C4-2B (cell line): Measurements from ENCODE around the gene HPGD.
"Not testable (repeated sequence)": the region's sequence is repeated elsewhere in the genome, so short reads cannot be mapped to it uniquely, and the experiment has no call there.

Experiments used
- H3K27ac ChIP-seq: fragments of 450-650 bp; 2 replicates; pipeline ENCODE4 v1.5.1; 2017
- ZFX ChIP-seq: fragments of 450-650 bp; IDR thresholded peaks from 2 replicates; pipeline ENCODE4 v1.6.1; 2017
- TF ChIP-seq, protein P1 (sequence below): fragments of 450-650 bp; conservative IDR thresholded peaks from 2 replicates; pipeline ENCODE4 v1.5.1; 2017; ENCODE audit warnings: mild to moderate bottlenecking

HPGD gene

GRCh38 chr4:174496631-174497432 is 25.5 kb downstream of the HPGD start:
- H3K27ac ChIP-seq: no peak overlapping the region
- TF ChIP-seq, protein P1, sequence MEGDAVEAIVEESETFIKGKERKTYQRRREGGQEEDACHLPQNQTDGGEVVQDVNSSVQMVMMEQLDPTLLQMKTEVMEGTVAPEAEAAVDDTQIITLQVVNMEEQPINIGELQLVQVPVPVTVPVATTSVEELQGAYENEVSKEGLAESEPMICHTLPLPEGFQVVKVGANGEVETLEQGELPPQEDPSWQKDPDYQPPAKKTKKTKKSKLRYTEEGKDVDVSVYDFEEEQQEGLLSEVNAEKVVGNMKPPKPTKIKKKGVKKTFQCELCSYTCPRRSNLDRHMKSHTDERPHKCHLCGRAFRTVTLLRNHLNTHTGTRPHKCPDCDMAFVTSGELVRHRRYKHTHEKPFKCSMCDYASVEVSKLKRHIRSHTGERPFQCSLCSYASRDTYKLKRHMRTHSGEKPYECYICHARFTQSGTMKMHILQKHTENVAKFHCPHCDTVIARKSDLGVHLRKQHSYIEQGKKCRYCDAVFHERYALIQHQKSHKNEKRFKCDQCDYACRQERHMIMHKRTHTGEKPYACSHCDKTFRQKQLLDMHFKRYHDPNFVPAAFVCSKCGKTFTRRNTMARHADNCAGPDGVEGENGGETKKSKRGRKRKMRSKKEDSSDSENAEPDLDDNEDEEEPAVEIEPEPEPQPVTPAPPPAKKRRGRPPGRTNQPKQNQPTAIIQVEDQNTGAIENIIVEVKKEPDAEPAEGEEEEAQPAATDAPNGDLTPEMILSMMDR: no peak
- TF ChIP-seq ZFX: no peak

GRCh38 chr4:174495626-174496025 is 26.7 kb downstream of the HPGD start:
- no peak for TF ChIP-seq ZFX
- TF ChIP-seq, protein P1: no peak
- H3K27ac ChIP-seq: no peak overlapping the region

DNA sequence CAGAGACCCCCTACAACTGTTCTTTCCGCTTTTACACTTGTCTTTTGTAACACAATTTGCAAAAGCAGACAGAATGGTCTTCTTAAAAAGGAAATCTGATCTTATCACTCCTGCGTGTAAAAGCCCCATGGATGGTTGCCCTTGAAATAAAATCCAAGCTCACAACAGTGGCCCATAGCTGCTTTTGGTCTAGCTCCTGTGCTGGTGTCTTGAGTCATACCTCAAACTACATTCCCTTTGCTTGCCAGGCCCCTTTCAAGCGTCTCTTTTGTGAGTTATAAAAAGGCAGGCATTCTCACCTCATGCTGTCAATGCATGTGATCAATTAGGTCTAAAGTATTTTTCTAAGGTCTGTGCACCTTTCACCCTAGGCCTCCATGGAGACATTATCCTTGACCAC is 27.6 kb downstream of the HPGD start:
- no peak overlapping the region for H3K27ac ChIP-seq
- TF ChIP-seq, protein P1: no peak
- no peak for TF ChIP-seq ZFX

DNA sequence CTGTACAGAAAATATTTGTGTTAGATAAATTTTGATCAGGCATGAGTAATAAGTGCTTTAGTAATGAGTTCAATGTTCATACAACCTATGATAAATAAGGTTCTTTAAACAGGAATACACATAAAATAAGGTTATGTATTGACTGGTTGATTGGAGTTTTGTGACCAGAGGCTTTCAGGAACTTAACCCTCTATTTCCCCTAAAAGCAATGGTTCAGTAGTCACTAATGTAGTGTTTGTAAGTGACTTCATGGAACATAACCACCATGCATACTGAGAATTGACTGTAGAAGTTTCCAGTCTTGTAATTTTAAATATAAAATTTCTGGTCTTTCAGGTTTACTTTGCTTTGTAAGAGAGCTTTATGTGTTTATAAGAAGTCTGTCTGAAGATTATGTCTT is 28.1 kb downstream of the HPGD start:
- no peak for TF ChIP-seq ZFX

DNA sequence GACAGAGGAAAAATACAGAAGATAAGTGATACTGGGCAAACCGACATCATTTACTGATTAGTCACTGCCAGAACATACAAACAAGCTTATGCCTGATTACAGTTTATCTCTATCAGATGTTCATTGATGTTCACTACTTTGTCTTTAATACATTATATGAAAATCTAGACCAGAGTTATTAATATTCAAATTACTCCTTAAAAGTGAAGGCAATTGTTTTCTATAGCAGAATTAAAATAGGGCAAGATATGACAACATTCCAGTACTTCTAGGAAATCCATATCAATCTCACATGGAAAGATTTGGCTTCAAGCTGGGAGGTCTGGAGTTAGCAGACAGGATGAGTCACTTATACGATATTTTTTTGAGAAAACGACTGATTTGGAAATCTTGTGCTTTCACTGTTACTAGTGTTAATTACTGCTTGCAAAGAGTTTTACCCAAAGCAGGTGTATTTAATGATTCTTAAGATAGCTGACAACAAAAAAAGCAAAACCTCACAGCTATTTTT is 31.8 kb downstream of the HPGD start:
- TF ChIP-seq ZFX: no peak
- no peak overlapping the region for H3K27ac ChIP-seq

More for the DNA sequence above, 28.1 kb downstream of the HPGD start:
- no peak overlapping the region for H3K27ac ChIP-seq

DNA sequence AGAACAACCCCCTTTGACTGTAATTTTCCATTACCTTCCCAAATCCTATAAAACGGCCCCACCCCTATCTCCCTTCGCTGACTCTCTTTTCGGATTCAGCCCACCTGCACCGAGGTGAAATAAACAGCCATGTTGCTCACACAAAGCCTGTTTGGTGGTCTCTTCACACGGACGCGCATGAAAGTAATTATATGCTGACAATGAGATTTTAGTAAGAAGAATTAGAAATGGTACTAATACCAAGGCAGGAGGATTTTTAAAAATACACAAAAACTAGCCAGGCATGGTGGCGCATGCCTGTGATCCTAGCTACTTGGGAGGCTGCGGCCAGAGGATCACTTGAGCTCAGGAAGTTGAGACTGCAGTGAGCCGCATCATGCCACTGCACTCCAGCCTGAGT is 33.9 kb downstream of the HPGD start:
- not testable (repeated sequence) for H3K27ac ChIP-seq

- no peak overlapping the region for H3K27ac ChIP-seq
- TF ChIP-seq, protein P1: no peak
- TF ChIP-seq ZFX: no peak
Measured at GRCh38 chr4:174485025-174485424, 37.3 kb downstream of the HPGD start.

DNA sequence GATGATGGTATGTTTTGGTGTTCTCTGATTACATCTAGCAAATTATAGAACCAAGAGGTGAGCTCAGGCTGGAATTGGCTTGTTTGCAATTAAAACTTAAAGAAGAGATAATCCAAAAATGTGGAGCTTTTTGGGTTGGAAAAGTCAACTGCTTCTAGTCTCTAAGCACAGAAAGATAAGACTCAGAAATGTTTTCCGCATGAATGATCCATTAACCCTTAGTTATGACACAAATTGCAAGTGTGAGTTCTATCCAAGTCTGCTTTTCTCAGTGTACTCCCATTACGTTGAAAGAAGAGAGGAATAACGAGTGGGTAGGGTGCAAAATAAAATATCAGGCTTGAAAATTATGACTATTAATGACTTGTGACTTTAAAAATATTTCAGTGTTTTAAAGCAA is 38.5 kb downstream of the HPGD start:
- no peak for TF ChIP-seq ZFX
- TF ChIP-seq, protein P1: no peak
- no peak overlapping the region for H3K27ac ChIP-seq

GRCh38 chr4:174479140-174479539 is 43.1 kb downstream of the HPGD start:
- TF ChIP-seq, protein P1: no peak
- TF ChIP-seq ZFX: no peak

More at GRCh38 chr4:174479140-174479539, 43.1 kb downstream of the HPGD start:
- no peak overlapping the region for H3K27ac ChIP-seq
